Measurements from ENCODE around the gene VWA3B.

GRCh38 chr2:98063291-98063854 lies 23.6 kb upstream of the VWA3B start:
- no peak for TF ChIP-seq CTCF (IDR thresholded peaks at IDR 0.05)
- no peak for TF ChIP-seq POLR2A (IDR thresholded peaks at IDR 0.05)

Data from body of pancreas (tissue), 4 donors.